ENCODE results near the gene AMZ2.

AMZ2 gene

DNA sequence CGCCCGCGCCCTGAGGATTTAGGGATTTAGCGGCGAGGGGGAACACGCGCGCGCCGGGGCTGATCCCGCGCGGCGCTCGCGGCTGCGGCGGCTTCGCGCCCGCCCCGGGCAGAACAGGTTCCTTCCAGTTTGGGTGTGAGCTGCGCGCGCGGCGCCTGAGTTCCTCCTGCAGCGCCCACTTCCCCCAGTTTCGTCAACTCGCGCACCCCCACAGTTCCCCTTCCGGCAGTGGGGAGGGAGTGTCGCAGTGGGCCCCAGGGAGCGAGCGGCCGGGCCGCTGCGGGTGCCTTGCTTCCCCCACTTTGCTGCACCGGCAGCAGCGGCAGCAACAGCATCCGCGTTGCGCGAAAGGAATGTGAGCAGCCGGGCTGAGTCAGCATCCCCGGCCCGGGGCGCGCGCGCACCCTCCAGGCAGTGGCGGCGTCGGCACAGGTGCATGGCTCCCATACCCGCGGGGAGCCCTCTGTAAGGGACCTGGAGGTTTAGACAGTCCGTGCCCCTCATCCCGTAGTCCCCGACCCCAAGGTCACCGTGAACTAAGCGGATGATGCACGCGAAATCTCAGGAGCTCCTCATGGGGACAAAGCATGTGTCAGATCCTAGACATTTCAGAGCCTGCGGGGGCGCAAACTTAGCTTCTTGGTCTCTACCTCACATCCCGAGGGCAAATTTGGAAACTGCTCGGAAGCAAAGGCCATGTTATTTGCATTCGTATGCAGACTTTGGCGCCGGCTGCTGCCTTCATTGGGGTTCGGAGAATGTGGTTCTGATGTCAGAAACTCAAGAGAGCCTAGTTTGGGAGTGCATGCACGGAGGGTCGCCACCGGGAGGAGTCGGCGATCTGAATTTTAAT is 44.2 kb downstream of the AMZ2 start:
- peak; percentile 24 for DNase-seq

DNA sequence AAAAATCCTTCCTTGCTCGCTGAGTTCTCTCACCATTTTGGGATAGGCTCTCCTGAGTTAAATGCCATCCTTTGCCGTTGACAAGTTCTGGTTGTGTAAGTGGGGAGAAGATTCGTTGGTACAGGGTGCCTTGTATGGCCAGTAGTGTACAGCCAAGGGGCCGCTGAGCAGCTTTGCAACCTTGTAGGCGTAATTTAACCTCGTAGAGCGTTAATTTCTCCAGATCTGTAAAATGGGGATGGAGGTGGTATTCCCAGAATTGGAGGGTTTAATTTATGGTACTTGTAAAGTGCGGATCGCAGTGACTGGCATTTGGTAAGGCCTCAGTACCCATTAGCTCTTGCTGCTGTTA is 44.8 kb downstream of the AMZ2 start:
- DNase-seq, result no peak

DNA sequence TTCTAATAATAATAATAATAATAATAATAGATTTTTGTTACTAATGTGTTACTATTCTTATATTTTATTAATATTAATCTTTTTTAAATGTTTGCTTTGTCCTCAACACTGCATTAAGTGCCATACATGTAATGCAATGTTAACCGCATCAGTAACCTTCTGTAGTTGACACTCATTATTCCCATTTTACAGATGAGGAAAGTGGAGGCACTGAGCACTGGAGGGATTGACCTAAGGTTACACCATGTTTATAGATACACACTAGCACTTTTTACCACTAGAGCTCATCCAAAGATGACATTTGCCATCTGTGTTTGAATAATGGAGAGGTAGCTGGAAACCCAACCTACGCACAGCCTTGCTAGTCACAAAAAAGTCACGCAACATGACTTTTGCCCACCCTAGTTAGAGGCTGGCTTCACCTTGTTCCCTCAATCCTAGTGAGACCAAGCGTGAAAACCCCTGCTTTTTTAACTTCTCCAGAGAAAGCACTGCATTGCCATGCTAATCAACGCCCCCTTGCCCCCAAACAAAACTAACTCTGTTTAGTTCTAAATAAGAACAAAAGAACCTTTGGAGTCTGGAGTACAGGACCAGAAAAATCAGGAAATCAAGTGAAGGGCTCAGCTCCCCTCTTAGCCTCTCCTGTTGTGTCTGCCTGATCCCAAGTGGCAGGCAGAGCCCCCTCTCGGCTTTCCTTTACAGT is 45.8 kb downstream of the AMZ2 start:
- no peak for DNase-seq

DNA sequence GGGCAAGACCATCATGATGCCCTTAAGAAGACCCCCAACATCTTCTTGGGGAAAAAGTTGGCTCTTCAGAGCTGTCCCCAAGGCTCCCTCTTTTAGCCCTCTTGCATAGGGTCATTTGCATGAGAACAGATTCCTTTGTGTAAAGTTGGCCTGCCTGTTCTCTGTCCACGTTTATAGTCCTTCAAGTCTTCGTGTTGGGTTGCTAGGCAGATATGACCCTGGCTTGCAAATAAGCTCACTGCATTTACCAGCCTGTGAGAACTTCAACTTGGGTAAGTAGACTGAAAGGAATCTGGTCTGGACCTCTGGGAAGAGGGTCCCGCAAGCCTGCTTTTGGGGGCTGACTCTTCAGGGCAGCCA is 46.3 kb downstream of the AMZ2 start:
- DNase-seq, result no peak

DNA sequence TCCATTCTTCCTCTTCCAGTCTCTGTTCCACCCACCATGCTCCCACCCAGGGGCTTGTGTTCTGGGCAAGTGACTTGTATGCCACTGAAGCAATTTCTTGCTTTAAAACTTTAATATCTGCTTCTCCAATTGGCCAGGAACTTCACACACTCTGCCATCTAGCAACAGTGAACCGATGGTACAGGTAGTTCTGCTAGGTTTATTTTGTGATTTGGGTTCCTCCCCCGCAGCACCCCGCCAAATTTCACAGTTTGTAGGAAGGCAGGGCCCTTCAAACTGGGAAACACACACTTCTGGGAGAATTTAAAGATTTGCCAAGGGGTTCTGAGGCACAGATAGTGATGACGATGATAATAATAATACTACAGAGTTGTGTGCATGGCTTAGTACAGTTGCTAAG is 46.8 kb downstream of the AMZ2 start:
- DNase-seq, result no peak

DNA sequence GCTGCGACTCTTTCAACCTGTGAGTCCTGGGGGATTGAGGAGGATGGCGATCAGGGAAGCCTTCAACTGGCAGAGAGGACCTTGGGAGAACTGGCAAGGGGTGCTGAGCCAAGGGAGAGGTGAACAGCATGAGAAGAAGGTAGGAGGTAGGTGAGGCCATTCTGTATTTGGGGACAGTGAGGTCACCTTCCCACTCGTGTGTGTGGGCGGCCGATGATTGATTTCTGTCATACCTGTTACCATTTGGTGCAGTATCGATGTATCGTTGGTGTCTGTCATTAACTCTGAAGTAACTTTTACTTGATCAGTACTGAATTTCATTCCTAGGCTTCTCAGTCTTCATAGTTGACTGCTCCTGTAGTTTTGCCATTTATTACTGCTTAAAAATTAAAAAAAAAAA is 47.2 kb downstream of the AMZ2 start:
- DNase-seq, result no peak

DNA sequence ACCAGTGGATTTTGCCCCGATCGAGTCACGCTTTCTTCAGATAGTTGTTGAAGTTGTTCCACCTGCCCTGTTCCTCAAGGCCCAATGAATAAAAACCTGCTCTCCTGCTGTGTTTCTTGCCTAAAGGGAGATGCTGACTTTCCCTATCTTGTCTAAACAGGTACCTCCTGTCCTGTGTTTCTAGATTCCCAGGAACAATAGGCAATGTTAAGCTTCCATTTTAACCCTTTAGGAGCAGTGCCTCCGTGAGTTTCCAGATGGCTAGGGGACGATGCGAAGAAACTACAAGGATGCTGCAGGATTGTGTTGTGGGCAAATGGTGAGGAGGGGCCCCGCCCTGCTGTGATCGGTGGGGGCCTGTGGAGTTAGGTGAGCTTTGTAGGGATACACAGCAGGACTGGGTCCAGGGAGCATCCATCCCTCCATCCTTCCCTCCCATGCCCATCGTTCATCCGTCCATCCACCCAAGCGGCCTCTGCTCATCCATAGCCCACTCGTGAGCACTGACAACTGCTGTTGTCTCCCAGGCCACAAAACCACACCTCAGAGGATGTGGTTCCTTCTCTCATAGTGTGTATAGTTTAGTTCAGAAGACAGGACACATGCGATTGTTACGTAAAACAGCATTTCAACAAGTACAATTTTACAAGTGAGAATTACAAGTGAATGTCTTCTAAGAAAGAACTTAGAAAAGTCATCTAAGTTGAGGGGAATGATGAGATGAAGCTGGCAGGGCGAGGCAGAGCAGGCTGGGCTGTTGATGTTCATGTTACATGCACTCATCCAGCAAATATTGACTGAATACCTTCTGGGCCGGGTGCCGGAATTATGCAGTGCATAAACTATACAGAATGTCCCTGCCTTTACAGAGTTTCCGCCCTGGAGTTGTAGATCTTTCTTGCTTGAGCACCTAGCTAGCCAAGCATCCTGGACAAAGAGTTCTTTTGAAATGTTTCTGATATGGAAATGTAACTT is 48.7 kb downstream of the AMZ2 start:
- DNase-seq, result no peak

DNA sequence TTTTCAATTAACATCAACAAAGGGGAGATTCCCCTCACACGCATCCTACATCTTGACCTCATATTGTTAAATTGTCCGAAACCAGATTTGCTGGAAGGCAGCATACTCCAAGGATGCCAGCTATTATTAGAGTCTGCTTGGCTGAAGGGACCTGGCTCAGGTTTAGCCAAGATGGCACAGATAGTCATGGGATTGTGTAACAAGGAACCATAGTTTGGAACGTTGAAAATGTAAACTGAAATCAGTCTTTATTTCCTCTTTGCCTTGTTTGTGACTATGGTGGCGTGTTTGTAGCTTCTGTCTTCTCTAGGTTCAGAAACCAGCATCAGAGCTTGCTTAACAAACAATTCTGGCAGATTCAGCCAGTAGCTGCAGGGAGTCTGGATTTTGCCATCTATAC is 49.4 kb downstream of the AMZ2 start:
- DNase-seq, result no peak

DNA sequence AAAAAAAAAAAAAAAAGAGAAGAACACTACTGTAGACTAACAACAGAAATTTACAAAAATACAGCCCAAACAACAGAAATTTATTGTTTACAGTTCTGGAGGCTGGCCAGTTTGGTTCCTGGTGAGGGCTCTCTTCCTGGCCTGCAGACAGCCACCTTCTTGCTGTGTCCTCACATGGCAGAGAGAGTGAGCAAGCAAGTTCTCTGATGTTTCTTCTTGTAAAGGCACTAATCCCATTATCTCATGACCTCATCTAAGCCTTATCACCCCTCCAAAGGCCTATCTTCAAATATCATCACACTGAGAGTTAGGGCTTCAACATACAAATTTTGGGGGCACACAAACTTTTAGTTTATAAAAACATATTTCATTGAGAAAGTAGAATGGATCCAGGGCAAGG is 50.8 kb downstream of the AMZ2 start:
- no peak for DNase-seq

DNA sequence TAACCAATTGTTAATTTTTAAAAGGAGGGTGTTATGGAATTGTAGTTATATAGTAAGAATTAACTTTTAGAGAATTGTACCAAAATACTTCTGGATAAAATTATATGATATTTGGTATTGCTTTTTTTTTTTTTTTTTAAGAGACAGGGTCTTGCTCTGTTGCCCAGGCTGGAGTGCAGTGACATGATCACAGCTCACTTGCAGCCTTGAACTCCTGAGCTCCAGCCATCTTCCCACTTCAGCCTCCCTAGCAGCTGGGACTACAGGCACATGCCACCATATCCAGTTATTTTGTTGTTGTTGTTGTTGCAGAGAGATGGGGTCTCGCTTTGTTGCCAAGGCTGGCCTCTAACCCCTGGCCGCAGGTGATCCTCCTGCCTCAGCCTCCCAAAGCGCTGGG is 52.0 kb downstream of the AMZ2 start:
- DNase-seq, result no peak

DNA sequence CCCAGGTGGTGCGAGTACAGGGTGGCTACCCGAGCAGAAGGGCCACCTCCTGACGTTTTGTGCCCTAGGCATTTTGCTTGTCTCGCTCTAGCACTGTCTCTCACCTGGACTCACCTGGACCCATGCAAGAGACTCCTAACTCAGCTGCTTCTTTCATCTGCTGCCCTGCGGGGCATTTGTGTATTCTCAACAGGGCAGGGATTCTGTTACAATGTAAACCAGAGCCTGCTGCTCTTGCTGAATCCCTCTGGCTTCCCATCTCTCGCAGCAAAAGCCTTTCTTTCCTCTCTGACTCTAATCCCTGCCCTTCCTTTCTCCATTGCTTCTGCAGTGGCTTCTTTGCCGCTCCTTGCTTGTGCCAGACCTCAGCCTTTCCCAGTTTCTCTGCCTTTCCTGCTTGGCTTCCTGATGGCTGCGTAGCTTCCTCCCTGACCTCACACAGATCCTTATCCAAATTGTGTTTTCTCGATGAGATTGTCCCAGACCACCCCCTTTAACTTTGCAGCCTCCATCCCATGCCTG is 53.7 kb downstream of the AMZ2 start:
- DNase-seq, result no peak

DNA sequence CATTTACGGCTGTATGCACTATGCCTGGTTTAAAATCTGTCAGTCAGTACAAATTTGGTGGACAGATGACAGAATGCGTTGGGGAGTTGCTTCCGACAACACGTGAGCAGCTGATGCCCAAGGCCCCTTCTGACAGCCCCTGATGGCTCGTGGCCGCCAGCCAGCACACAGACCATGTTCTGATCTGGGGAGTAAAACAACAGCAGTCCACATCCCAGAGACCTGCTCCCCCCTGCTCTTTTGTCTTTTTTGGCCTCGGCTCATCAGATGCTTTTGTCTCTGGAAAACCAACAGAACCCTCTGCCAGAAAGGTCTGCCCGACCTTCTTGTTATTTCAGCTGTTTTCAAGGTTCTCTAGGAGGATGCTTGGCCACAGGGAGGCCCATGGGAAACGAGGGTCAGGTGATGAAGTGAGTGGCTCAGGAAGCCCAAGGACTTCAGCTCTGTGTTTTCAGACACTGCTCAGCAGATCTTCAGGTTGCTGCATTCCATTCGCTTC is 54.3 kb downstream of the AMZ2 start:
- DNase-seq, result no peak

DNA sequence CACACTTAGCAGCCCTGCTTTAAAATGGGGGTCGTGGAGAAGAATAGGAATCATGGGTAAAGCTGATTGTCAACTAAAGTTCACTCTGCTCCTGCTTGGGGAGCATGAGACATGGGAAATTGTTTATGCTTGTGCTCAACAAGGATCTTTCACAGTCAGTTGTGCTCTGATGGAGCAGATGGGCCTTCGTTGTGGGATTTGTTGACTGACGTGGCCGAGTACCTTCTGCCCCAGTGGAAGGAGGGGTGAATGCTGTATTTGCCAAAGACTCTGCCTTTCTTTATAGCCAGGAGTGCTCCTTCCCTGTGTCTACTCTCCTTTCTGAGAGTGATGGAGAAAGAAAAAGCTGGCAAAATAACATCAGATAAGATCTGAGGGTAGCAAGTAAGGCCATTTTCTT is 54.8 kb downstream of the AMZ2 start:
- no peak for DNase-seq

DNA sequence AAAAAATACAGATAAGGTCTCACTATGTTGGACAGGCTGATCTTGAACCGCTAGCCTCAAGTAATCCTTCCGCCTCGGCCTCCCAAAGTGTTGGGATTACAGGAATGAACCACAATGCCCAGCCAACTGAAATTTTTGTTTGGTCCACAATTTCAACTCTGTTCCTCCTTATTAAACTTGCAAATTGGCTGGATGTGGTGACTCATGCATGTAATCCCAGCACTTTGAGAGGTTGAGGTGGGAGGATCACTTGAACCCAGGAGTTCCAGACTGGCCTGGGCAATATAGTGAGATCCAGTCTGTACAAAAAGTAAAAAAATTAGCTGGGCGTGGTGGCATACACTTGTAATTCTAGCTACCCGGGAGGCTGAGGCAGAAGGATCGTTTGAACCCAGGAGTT is 56.9 kb downstream of the AMZ2 start:
- DNase-seq, result no peak

DNA sequence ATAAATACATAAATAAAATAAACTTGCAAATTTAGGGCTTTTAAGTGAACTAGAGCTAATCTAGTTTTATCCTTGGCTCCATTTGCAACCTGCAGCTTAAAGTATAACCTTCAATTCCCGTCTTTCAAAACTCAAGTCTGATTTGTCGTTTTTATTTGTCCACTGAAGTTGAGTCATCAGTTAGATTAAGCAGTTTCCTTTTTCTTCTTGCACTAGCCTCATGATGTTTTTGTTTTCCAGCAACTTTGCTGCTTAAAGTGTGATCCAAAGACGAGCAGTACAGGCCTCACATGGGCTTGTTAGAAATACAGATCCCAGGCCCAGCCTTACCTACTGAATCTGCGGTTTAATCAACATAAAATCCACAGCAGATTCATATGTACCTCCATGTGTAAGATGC is 57.3 kb downstream of the AMZ2 start:
- DNase-seq, result no peak
